DOHH2 (cell line): ENCODE measurements around the gene SETDB1.
"Not testable (repeated sequence)": the region's sequence is repeated elsewhere in the genome, so short reads cannot be mapped to it uniquely, and the experiment has no call there.

Experiments
- H3F3A ChIP-seq: fragments of 200-600 bp; sonication (generic), shearing (Covaris generic); 2 replicates; pipeline ENCODE4 v1.6.0; 2016; ENCODE audit warnings: antibody characterized with exemption, mild to moderate bottlenecking; ENCODE audit not compliant: control insufficient read depth, insufficient read depth
- H3K27ac ChIP-seq: fragments of 200-600 bp; sonication (generic); 2 replicates; pipeline ENCODE4 v1.5.1; 2014; ENCODE audit warnings: low read depth, mild to moderate bottlenecking, low read length, moderate library complexity
- H3K27me3 ChIP-seq: fragments of 200-600 bp; sonication (generic); 2 replicates; pipeline ENCODE4 v1.6.1; 2014; ENCODE audit warnings: mild to moderate bottlenecking, low read length, mixed read lengths; ENCODE audit not compliant: control insufficient read depth
- H3K36me3 ChIP-seq: fragments of 200-600 bp; sonication (generic); 2 replicates; pipeline ENCODE4 v1.6.1; 2014; ENCODE audit warnings: mild to moderate bottlenecking, low read length, moderate library complexity, mixed read lengths; ENCODE audit not compliant: control insufficient read depth
- H3K4me1 ChIP-seq: fragments of 200-600 bp; sonication (generic); 2 replicates; pipeline ENCODE4 v1.6.1; 2014; ENCODE audit warnings: mild to moderate bottlenecking, low read length, mixed read lengths; ENCODE audit not compliant: control insufficient read depth
- H3K4me2 ChIP-seq: fragments of 200-600 bp; sonication (generic); 2 replicates; pipeline ENCODE4 v1.6.0; 2014; ENCODE audit warnings: mild to moderate bottlenecking, low read length, moderate library complexity
- H3K4me3 ChIP-seq: fragments of 200-600 bp; sonication (generic); 2 replicates; pipeline ENCODE4 v1.5.1; 2014; ENCODE audit warnings: mild to moderate bottlenecking, low read length, mixed read lengths
- H3K79me2 ChIP-seq: fragments of 200-600 bp; sonication (generic); 2 replicates; pipeline ENCODE4 v1.6.1; 2014; ENCODE audit warnings: mild to moderate bottlenecking, low read length, mixed read lengths; ENCODE audit not compliant: control insufficient read depth
- H3K9me2 ChIP-seq: fragments of 200-600 bp; sonication (generic); replicated peaks from 2 replicates; pipeline ENCODE4 v1.6.1; 2014; ENCODE audit warnings: mild to moderate bottlenecking, low read length, mixed read lengths; ENCODE audit not compliant: control insufficient read depth
- H3K9me3 ChIP-seq: fragments of 200-600 bp; sonication (generic); 2 replicates; pipeline ENCODE4 v1.6.1; 2014; ENCODE audit warnings: antibody characterized with exemption, low read length, mixed read lengths; ENCODE audit not compliant: control insufficient read depth, insufficient read depth
- H4K20me1 ChIP-seq: fragments of 200-600 bp; sonication (generic); 2 replicates; pipeline ENCODE4 v1.6.0; 2014; ENCODE audit warnings: low read depth, mild to moderate bottlenecking, antibody characterized with exemption, low read length, moderate library complexity; ENCODE audit not compliant: control insufficient read depth, insufficient read depth
- EZH2phosphoT487 ChIP-seq: fragments of 200-600 bp; sonication (generic); IDR thresholded peaks from 2 replicates; pipeline ENCODE4 v1.6.1; 2017; ENCODE audit warnings: borderline replicate concordance, mild to moderate bottlenecking, antibody characterized with exemption, low read length, moderate library complexity, mixed read lengths
- TF ChIP-seq, protein P1 (sequence below): fragments of 200-600 bp; sonication (generic); IDR thresholded peaks from one replicate; pipeline ENCODE4 v1.5.1; 2014; ENCODE audit warnings: antibody characterized with exemption, mild to moderate bottlenecking, low read depth, low read length; ENCODE audit not compliant: poor library complexity, severe bottlenecking

Gene SETDB1

DNA sequence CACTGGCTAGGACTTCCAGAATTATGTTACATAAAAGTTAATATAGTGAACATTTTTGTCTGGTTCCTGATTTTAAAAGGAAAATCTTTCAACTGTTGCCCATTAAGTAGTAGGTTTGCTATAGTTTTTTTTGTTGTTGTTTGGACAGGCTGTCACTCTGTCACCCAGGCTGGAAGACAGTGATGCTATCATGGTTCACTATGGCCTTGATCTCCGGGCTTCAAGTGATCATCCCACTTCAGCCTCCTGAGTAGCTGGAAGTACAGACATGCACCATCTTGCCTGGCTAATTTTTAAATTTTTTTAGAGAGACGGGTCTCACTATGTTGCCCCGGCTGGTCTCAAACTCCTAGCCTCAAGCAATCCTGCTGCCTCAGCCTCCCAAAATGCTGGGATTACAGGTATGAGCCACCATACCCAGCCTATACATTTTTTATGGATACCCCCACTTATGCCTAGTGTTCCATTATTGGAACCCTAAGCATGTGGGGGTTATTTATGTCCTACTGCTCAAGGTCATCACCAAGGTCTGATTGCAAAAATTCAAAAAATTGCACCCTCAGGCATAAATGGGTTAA is 32.7 kb upstream of the SETDB1 start:
- Histone ChIP-seq H3K9me2 (no peaks in the 10 kb centered on the region), H3K4me2 (no peak overlapping the region), H4K20me1 (no peaks in the 10 kb centered on the region), H3K4me1 (peaks cover 11% of the 10 kb centered on the region), H3K36me3 (no peaks in the 10 kb centered on the region), H3K4me3 (no peak overlapping the region), H3F3A (no peaks in the 10 kb centered on the region), H3K79me2 (no peaks in the 10 kb centered on the region), H3K27me3 (peaks cover 12% of the 10 kb centered on the region; the same call in 1 of the 2 replicates), H3K27ac (no peak overlapping the region), H3K9me3 (no peaks in the 10 kb centered on the region)
- TF ChIP-seq, protein P1, sequence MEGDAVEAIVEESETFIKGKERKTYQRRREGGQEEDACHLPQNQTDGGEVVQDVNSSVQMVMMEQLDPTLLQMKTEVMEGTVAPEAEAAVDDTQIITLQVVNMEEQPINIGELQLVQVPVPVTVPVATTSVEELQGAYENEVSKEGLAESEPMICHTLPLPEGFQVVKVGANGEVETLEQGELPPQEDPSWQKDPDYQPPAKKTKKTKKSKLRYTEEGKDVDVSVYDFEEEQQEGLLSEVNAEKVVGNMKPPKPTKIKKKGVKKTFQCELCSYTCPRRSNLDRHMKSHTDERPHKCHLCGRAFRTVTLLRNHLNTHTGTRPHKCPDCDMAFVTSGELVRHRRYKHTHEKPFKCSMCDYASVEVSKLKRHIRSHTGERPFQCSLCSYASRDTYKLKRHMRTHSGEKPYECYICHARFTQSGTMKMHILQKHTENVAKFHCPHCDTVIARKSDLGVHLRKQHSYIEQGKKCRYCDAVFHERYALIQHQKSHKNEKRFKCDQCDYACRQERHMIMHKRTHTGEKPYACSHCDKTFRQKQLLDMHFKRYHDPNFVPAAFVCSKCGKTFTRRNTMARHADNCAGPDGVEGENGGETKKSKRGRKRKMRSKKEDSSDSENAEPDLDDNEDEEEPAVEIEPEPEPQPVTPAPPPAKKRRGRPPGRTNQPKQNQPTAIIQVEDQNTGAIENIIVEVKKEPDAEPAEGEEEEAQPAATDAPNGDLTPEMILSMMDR: no peak
- no peak for TF ChIP-seq EZH2phosphoT487

DNA sequence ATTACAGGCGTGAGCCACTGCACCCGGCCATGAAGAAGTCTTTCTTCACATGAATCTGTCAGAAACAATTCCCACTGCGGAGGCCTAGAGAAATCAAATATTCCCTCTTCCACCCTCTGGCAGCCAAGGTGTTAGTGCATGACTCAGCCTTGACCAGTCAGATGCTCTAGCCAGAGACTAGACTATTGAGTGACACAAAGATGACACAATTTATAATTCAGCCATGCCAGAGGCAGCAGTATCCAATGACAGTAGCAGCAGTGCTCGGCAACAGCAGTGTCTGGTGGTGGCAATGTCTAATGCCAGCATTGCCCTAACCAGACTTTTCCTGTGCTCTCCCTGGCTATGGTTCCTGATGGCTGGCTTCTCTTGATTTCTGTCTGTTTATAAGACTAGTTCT is 30.5 kb upstream of the SETDB1 start:
- H4K20me1 ChIP-seq: no peaks in the 10 kb centered on the region
- no peaks in the 10 kb centered on the region for H3K79me2 ChIP-seq
- H3F3A ChIP-seq: no peaks in the 10 kb centered on the region
- H3K4me2 ChIP-seq: no peak overlapping the region
- H3K4me3 ChIP-seq: no peak overlapping the region
- no peaks in the 10 kb centered on the region for H3K36me3 ChIP-seq
- H3K9me2 ChIP-seq: no peaks in the 10 kb centered on the region
- peaks cover 2% of the 10 kb centered on the region for H3K4me1 ChIP-seq
- peaks cover 12% of the 10 kb centered on the region; the same call in 1 of the 2 replicates for H3K27me3 ChIP-seq
- H3K27ac ChIP-seq: no peak overlapping the region
- no peak for TF ChIP-seq EZH2phosphoT487
- no peaks in the 10 kb centered on the region for H3K9me3 ChIP-seq

DNA sequence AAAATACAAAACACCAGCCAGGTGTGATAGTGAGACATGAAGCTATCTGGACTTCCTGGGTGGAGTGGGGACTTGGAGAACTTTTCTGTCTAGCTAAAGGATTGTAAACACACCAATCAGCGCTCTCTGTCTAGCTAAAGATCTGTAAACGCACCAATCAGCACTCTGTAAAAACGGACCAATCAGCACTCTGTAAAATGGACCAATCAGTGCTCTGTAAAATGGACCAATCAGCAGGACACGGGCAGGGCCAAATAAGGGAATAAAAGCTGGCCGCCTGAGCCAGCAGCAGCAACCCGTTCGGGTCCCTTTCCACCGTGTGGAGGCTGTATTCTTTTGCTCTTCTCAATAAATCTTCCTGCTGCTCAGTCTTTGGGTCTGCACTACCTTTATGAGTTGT is 26.4 kb upstream of the SETDB1 start:
- not testable (repeated sequence) for H3K4me1 ChIP-seq, H3K79me2 ChIP-seq, H3F3A ChIP-seq, H3K4me3 ChIP-seq, H3K9me3 ChIP-seq, H4K20me1 ChIP-seq, H3K36me3 ChIP-seq, H3K27ac ChIP-seq, H3K4me2 ChIP-seq, H3K9me2 ChIP-seq
- H3K27me3 ChIP-seq: peaks cover 12% of the 10 kb centered on the region; the same call in 1 of the 2 replicates

DNA sequence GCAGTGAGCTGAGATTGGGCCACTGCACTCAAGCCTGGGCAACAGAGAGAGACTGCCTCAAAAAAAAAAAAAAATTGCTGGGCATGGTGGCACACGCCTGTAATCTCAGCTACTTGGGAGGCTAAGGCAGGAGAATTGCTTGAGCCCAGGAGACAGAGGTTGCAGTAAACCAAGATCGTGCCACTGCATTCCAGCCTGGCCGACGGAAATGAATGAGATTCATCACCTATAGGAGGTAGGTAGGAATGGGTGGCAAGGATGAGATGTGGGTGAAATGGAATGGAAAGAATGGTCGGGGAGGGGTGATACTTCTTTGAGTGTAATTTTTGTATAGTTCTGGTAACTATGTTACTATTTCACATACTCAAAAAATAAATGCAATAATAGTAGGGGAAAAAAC is 23.8 kb upstream of the SETDB1 start:
- H3K9me2 ChIP-seq: no peaks in the 10 kb centered on the region
- no peaks in the 10 kb centered on the region for H3K9me3 ChIP-seq
- no peaks in the 10 kb centered on the region for H3K36me3 ChIP-seq
- H3K27me3 ChIP-seq: no peaks in the 10 kb centered on the region
- H3F3A ChIP-seq: no peaks in the 10 kb centered on the region
- no peak overlapping the region for H3K4me3 ChIP-seq
- TF ChIP-seq, protein P1: no peak
- TF ChIP-seq EZH2phosphoT487: no peak
- no peak overlapping the region for H3K27ac ChIP-seq
- no peaks in the 10 kb centered on the region for H3K79me2 ChIP-seq
- H3K4me2 ChIP-seq: no peak overlapping the region
- H4K20me1 ChIP-seq: no peaks in the 10 kb centered on the region
- H3K4me1 ChIP-seq: no peaks in the 10 kb centered on the region
